ENCODE data around the gene JMJD6. TPM values are rescaled to one million over a fixed set of nuclear protein-coding genes. Genes with fewer than 3 reads are reported as not detected.

The JMJD6 gene
- total RNA-seq, 2 donors from 2014 or later = 17.7 to 40.5 TPM

GRCh38 chr17:76736349-76737081, 10.1 kb upstream of the JMJD6 start:
- TF ChIP-seq POLR2AphosphoS5 (IDR thresholded peaks at IDR 0.05) (no peak), POLR2A (IDR thresholded peaks at IDR 0.05) (peak; percentile 67)
- TF ChIP-seq, protein P1, sequence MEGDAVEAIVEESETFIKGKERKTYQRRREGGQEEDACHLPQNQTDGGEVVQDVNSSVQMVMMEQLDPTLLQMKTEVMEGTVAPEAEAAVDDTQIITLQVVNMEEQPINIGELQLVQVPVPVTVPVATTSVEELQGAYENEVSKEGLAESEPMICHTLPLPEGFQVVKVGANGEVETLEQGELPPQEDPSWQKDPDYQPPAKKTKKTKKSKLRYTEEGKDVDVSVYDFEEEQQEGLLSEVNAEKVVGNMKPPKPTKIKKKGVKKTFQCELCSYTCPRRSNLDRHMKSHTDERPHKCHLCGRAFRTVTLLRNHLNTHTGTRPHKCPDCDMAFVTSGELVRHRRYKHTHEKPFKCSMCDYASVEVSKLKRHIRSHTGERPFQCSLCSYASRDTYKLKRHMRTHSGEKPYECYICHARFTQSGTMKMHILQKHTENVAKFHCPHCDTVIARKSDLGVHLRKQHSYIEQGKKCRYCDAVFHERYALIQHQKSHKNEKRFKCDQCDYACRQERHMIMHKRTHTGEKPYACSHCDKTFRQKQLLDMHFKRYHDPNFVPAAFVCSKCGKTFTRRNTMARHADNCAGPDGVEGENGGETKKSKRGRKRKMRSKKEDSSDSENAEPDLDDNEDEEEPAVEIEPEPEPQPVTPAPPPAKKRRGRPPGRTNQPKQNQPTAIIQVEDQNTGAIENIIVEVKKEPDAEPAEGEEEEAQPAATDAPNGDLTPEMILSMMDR (IDR thresholded peaks at IDR 0.05) = peak in 2 of 4 experiments; percentile 45 to 47
- Histone ChIP-seq H3K27me3 (replicated peaks; ENCODE audit: insufficient read depth) (no peaks in the 10 kb centered on the region), H3K4me1 (replicated peaks) (peaks cover 10% of the 10 kb centered on the region), H3K9me3 (no peaks in the 10 kb centered on the region), H3K4me3 (peak overlapping the region; percentile 99), H3K36me3 (no peaks in the 10 kb centered on the region), H3K27ac (peak overlapping the region; percentile 100)
- under 1% methylated on average over 109 of the region's 117 CpGs for WGBS
- peak; percentile 66 for DNase-seq (ENCODE audit: low spot score)
- intact Hi-C loops (cut with DNase I) = no loop called here

GRCh38 chr17:76735586-76736348, 9.4 kb upstream of the JMJD6 start:
- Histone ChIP-seq H3K36me3 (no peaks in the 10 kb centered on the region), H3K4me1 (replicated peaks) (peaks cover 10% of the 10 kb centered on the region)
- under 1% methylated on average over 20 of the region's 20 CpGs for WGBS

GRCh38 chr17:76735006-76735405, 8.6 kb upstream of the JMJD6 start:
- Histone ChIP-seq H3K4me3 (peak overlapping the region; percentile 99), H3K27ac (peak overlapping the region; percentile 100), H3K27me3 (replicated peaks; ENCODE audit: insufficient read depth) (no peaks in the 10 kb centered on the region), H3K9me3 (no peaks in the 10 kb centered on the region), H3K36me3 (no peaks in the 10 kb centered on the region), H3K4me1 (replicated peaks) (peaks cover 10% of the 10 kb centered on the region)
- intact Hi-C loops (cut with DNase I) = no loop called here
- TF ChIP-seq POLR2A (IDR thresholded peaks at IDR 0.05) = no peak
- TF ChIP-seq POLR2AphosphoS5 (IDR thresholded peaks at IDR 0.05) = peak; percentile 53
- 7% methylated on average over 5 of the region's 5 CpGs for WGBS
- DNase-seq (ENCODE audit: low spot score) = no peak

More at GRCh38 chr17:76735586-76736348, 9.4 kb upstream of the JMJD6 start:
- Histone ChIP-seq H3K4me3 (peak overlapping the region; percentile 99), H3K9me3 (no peaks in the 10 kb centered on the region), H3K27ac (peak overlapping the region; percentile 100), H3K27me3 (replicated peaks; ENCODE audit: insufficient read depth) (no peaks in the 10 kb centered on the region)
- no peak for TF ChIP-seq POLR2A (IDR thresholded peaks at IDR 0.05)
- TF ChIP-seq, protein P1 (IDR thresholded peaks at IDR 0.05) = no peak
- TF ChIP-seq POLR2AphosphoS5 (IDR thresholded peaks at IDR 0.05) = no peak
- DNase-seq (ENCODE audit: low spot score) = no peak
- intact Hi-C loops (cut with DNase I) = no loop called here

- no peaks in the 10 kb centered on the region for H3K9me3 ChIP-seq
- peaks cover 10% of the 10 kb centered on the region for H3K4me1 ChIP-seq (replicated peaks)
- H3K36me3 ChIP-seq = no peaks in the 10 kb centered on the region
- no peak for DNase-seq (ENCODE audit: low spot score)
- peak overlapping the region in 1 of 2 donors; percentile 99 for H3K4me3 ChIP-seq
- 21% methylated on average over 8 of the region's 8 CpGs for WGBS
- peak overlapping the region; percentile 100 for H3K27ac ChIP-seq
- H3K27me3 ChIP-seq (replicated peaks; ENCODE audit: insufficient read depth) = no peaks in the 10 kb centered on the region
- no peak for TF ChIP-seq POLR2AphosphoS5 (IDR thresholded peaks at IDR 0.05)
- TF ChIP-seq POLR2A (IDR thresholded peaks at IDR 0.05) = no peak
- TF ChIP-seq, protein P1 (IDR thresholded peaks at IDR 0.05) = no peak
- intact Hi-C loops (cut with DNase I) = no loop called here
Measured at GRCh38 chr17:76734080-76734840, 7.9 kb upstream of the JMJD6 start.

- WGBS = 70% methylated on average over 1 of the region's 1 CpG
- H3K27ac ChIP-seq = no peak overlapping the region
- peaks cover 7% of the 10 kb centered on the region for H3K4me1 ChIP-seq (replicated peaks)
- H3K27me3 ChIP-seq (replicated peaks; ENCODE audit: insufficient read depth) = no peaks in the 10 kb centered on the region
- H3K36me3 ChIP-seq = no peaks in the 10 kb centered on the region
- intact Hi-C loops (cut with DNase I) = no loop called here
- no peaks in the 10 kb centered on the region for H3K9me3 ChIP-seq
- no peak for DNase-seq (ENCODE audit: low spot score)
- TF ChIP-seq POLR2A (IDR thresholded peaks at IDR 0.05) (no peak), POLR2AphosphoS5 (IDR thresholded peaks at IDR 0.05) (no peak)
- TF ChIP-seq, protein P1 (IDR thresholded peaks at IDR 0.05) = no peak
- no peak overlapping the region for H3K4me3 ChIP-seq
Measured at GRCh38 chr17:76733618-76733957, 7.2 kb upstream of the JMJD6 start.
